Hepatocyte (in vitro differentiated cells): ENCODE data around the gene NDST4.

Experiments used
- CTCF ChIP-seq: fragments of 200-600 bp; sonication (generic); IDR thresholded peaks from 2 replicates; pipeline ENCODE4 v1.5.1; 2016; ENCODE audit warnings: antibody characterized with exemption, mild to moderate bottlenecking; ENCODE audit not compliant: poor library complexity
- EZH2 ChIP-seq: fragments of 200-600 bp; sonication (generic); IDR thresholded peaks from 2 replicates; pipeline ENCODE4 v1.6.1; 2016; ENCODE audit warnings: antibody characterized with exemption, mild to moderate bottlenecking, borderline replicate concordance
- EZH2phosphoT487 ChIP-seq: fragments of 200-600 bp; sonication (generic); IDR thresholded peaks from one replicate; pipeline ENCODE4 v1.6.1; 2018; ENCODE audit warnings: antibody characterized with exemption, mild to moderate bottlenecking, low read depth, moderate library complexity; ENCODE audit not compliant: unreplicated experiment, severe bottlenecking

- TF ChIP-seq EZH2: no peak
- TF ChIP-seq CTCF: no peak
- TF ChIP-seq EZH2phosphoT487: no peak
These were observed 38.7 kb upstream of the NDST4 start for GRCh38 chr4:115152081-115152480.
